GM18909 (cell line): ENCODE measurements around the gene LTB4R.

Source experiments
- ATAC-seq: cut with Tn5 transposase; IDR thresholded peaks from one replicate; pipeline ENCODE4 v1.9.1; 2021; ENCODE audit warnings: mild to moderate bottlenecking; ENCODE audit not compliant: unreplicated experiment, poor library complexity

The LTB4R gene

GRCh38 chr14:24310646-24311604 is at the start of gene LTB4R:
Gene LTB4R (plus strand): TSS chr14:24311502. CDS start chr14:24315652, 4,150 bp downstream.
- peak; percentile 68 for ATAC-seq

GRCh38 chr14:24261969-24262327 is 49.4 kb upstream of the LTB4R start:
- ATAC-seq = no peak

DNA sequence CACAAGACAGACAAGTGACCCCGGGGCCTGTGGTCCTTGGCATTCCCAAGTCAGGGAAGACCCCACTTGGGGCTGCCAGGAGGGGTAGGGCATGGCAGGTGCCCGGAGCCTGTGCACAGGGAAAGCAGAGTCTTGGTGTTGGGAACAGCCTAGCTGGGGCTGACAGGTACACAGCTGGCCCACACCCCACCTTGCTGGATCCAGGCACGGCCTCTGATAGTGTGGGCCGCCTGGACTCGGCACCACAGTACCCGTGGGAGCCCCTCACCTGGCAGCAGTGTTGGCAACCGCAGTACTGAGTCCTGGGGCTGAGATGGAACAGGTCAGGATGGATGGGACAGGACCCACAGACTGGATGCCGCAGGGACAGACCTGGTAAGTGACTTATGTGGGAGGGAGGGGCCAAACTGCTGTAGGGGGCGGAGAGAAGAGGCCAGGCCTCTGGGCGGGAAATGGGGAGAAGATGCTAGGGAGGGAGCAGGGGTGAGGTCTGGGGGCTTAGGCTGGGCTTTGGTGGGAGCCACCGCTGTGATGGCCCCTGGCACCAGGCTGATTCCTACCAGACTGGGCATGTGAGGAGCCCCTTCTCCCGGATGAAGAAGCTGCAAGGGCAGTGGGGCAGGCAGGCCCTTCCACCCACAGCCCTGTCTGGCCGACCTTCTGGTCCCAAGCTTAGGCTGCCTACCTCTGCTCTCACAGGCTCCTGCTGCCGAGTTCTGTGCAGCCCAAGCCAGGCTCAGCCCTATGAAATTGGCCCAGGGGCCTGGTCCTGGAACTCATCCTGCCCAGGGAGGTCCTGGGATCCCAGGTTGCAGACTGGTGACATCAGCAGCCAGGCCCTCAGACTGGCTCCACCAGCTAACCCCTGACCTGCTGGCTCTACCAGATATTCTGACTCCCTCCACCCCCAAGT is 48.2 kb upstream of the LTB4R start, which contains the start of gene TGM1:
Gene TGM1 (minus strand): TSS at position 357 of the 913 bp plus-strand sequence. CDS start 825 bp downstream, outside the sequence.
- no peak for ATAC-seq

DNA sequence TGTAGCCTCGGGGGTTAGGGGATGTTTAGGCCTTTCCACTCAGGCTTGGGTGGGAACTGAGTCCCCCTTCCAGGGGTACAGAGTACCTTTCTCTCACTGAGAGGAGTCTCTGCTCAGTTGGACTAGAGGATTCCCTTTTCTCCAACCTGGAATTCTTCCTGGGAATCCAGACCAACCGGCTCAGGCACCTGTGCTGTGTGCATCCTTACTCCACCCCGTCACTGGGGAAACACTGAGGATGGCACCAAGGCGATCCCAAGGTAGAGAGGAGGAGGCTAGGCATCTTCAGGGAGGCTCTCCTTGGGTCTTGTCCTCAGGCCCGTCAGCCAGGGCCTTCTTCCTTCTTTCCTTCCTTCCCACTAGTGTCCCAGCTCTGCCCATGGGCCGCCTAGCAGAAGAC is 47.5 kb upstream of the LTB4R start:
- ATAC-seq = no peak

DNA sequence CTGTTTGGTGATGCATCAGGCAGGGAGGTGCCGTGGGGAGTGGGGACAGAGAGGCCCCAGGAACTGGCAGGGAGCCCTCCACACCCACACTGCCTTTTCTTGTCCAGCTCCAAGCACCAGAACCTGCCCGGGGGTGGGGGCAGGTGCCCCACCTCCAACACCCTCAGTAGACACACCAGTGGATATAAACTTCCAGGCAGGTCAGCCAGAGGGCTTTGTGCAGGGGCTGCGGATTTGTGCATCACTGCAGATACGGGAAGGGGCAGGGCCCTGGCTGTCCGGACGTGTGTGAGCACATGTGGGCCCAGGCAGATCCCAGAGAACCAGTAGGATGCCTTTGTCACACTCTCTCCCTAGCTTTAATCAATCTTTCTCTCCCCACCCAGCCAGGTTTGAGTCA is 47.0 kb upstream of the LTB4R start:
- no peak for ATAC-seq

DNA sequence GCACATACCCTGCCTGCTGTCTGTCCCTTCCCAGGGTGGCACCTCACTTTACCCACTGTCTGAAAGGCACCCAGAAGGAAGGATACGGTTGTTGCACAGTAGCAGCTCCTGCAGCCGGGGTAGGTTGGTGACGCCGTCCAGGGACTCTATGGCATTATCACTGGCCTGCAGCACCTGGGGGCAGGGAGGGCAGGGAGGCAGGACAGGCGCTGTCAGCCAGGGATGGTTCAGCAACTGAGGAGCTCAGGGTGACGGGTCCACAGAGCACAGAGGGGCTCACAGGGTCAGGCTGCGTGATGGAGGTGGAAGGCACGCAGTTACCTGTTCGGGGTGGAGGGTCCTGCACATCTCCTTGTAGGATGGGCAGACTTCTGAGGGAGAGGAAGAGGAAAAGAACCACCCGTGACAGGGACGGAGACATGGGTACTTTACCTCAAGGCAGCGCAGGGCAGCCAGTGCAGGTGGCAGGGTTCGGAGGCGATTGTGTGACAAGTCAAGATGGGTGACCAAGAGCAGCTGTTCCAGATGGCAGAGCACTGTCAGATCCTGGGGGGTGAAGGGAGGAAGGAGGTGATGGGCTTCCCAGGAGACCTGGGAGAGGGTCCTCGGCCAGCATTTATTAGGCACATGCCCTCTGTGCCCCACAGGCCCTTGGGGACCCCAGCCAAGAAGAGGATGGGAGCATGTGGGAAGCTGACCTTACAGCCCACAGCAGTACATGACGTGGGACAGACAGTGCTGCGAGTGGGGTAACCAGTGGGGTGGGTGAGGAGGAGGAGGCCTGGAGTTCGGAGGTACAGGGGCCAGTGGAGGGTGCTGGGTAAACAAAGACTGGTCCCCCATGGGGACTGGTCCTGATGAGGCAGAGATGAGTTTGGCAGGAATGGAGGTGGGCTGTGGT is 44.7 kb upstream of the LTB4R start:
- ATAC-seq = no peak

- no peak for ATAC-seq
Observed at GRCh38 chr14:24267516-24267915, 43.8 kb upstream of the LTB4R start.

DNA sequence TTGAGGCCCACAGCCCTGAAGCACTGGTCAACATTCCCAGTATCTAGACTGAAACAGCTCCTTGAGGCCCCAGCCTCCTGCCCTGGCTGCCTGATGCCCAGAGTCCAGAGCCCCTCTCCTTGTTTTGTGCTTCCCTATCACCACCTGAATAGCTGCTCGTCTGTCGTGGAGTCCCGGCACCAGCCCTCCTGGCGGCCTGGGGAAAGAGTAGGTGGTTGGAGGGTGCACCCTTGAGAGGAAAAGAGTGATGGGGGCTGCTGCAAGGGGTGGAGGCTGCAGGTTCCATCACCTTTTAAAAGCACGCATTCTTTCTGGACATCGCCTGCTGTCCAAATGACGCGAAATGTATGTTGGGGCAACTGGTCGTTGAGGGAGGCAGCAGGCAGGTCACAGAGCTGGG is 43.1 kb upstream of the LTB4R start:
- ATAC-seq = no peak

GRCh38 chr14:24269368-24269767 is 41.9 kb upstream of the LTB4R start:
- no peak for ATAC-seq

DNA sequence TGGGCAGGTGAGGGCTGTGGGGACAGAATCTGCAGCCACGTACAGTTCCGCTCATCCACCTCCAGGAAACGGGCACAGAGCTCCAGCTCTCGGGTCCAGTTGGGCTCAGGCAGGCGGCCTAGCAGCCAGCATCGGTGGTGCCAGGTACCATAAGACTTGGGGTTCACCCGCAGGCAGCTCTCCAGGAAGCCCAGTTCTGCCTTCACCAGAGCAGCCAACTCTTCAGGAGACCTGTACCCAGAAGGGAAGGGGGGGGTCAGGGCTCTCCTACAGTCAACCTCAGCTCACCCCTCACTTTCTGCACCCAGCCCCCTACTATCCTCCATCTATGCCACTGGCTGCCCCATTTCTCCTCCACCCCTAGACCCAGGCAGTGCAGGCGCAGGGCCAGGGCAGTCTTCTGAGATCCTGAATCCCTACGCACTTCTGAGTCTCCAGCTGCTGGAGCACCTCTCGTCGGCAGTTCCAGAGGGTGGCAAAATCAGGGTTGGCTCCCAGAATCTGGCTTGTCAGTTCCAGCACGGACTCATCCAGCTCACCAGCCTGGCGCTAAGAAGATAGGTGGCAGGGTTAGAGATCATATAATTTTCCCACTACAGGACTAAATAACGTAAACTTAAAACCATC is 41.3 kb upstream of the LTB4R start:
- no peak for ATAC-seq

DNA sequence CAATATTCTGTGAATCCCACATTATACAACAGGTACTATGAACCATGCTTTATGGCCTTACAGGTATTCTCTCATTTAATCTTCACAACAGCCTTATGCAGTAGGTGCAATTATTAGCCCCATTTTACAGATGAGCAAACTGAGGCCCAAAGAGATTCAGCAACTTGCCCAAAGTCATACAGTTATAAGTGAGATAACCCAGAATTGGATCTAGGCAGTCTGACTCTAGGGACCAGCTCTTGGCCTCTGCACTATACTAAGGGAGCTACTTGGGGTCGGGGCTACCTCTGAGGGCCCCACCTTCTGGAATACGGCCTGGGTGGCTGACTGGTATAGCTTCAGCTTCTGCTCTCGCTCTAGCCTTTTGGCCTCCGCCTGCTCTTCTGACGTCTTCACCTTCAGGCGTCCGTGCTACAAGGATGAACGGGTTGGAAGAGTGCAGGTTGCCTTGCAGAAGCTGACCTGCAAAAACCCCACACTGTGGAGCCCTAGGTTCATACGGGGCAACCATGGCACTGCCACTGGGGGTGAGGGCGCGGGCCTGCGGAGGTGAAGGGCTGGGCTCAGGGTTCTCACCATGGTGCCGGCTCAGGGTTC is 40.7 kb upstream of the LTB4R start:
- ATAC-seq = no peak

- ATAC-seq = peak; percentile 91
Observed at GRCh38 chr14:24271134-24271833, 40.0 kb upstream of the LTB4R start, which contains the start of gene RABGGTA. Gene RABGGTA (minus strand): TSS chr14:24271597. CDS start chr14:24271115, 482 bp downstream.

DNA sequence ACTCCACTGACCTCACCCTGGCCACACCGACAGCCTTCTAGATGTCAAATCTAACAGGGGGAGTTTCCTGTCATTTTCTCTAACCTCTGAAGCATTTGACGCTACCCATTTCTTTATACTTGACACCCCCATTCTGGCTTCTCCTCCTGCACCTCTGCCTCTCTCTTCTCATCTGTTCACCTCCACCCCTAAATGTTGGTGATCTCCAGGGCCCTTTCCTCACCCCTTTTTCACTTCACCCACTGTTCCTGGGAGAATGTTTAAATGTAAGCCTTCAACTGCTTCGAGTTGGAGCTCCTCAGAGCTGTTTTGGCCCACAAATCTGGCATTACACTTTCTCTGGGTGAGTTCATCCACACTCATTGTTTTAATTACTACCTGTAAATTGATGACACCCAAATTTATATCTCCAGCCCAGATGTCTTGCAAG is 39.5 kb upstream of the LTB4R start:
- no peak for ATAC-seq

- ATAC-seq = no peak
Observed at GRCh38 chr14:24272467-24272866, 38.8 kb upstream of the LTB4R start.

DNA sequence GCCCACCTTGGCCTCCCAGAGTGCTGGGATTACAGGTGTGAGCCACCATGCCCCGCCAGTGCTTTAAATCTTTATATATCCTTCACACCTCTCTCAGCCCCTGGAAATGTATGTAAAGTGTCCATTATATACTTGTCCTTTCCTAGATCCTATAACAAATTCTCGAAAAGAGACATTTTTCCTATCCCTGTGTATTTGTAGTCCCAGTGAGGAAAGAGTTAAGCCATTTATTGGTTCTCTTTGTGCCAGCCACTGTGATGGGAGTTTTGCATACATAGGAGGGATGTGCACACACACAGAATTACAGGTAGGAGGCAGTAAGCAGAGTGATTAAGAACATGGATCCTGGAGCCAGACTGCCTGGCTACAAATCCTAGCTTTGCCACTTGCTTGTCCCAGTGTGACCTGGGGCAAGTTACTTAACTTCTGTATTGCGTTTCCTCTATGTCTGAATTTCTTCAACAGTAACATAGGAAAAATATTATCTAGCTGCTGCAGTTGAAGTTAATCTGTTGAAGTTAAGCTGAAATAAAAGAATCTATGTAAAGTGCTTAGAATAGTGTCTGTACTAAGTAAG is 37.8 kb upstream of the LTB4R start:
- ATAC-seq = no peak

DNA sequence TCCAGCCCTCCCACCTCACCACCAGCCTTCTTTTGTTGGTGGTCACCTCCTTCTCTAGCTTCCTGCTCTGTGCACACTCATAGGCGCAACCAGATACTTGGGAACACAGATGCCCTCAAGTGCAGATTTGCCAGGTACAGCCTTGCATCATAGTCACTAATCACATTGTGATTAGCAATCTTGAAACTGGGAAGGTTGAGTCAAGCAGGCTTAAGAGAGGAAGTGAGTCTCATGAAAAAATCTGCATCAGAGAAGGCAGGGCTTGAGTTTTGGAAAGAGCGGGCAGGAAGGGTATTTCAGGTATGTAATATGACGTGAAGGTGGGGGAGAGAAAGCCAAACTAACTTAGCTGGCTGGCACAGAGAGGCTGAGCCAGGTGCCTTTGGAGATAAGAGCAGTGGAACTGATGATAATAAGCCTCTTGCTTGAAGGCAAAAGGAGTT is 37.2 kb upstream of the LTB4R start:
- ATAC-seq = peak; percentile 39

- ATAC-seq = no peak
Observed at GRCh38 chr14:24277071-24277470, 34.2 kb upstream of the LTB4R start.
